LoVo (cell line): Measurements from ENCODE around the gene ASPDH.

Experiments
- DNase-seq: peaks from one replicate; pipeline ENCODE4 v3.0.0-alpha.2; 2016; ENCODE audit warnings: low spot score

The ASPDH gene

GRCh38 chr19:50514346-50515167, 844 bp upstream of the ASPDH start:
- DNase-seq = no peak

GRCh38 chr19:50512999-50513745, 541 bp downstream of the ASPDH start:
- DNase-seq = no peak

GRCh38 chr19:50512112-50512998, 1.4 kb downstream of the ASPDH start:
- DNase-seq = no peak

GRCh38 chr19:50511069-50511822, 2.5 kb downstream of the ASPDH start, which contains the start of gene JOSD2:
Gene JOSD2, minus strand, starts transcription at chr19:50511191. Its CDS starts 760 bp downstream, at chr19:50510431.
- DNase-seq = peak; percentile 99

- no peak for DNase-seq
These were observed 3.0 kb downstream of the ASPDH start for GRCh38 chr19:50510700-50511068.

GRCh38 chr19:50510121-50510670, 3.5 kb downstream of the ASPDH start:
- no peak for DNase-seq

- DNase-seq = no peak
These were observed 4.3 kb downstream of the ASPDH start for GRCh38 chr19:50509366-50509765.

- no peak for DNase-seq
These were observed 4.9 kb downstream of the ASPDH start for GRCh38 chr19:50508843-50509190.

GRCh38 chr19:50507376-50507775, 6.3 kb downstream of the ASPDH start:
- no peak for DNase-seq

GRCh38 chr19:50506700-50507099, 7.0 kb downstream of the ASPDH start:
- no peak for DNase-seq

GRCh38 chr19:50505856-50506611, 7.7 kb downstream of the ASPDH start:
- no peak for DNase-seq

- DNase-seq = no peak
These were observed 11.9 kb downstream of the ASPDH start for GRCh38 chr19:50501568-50502475.

- DNase-seq = no peak
These were observed 12.5 kb downstream of the ASPDH start for GRCh38 chr19:50501186-50501567.

GRCh38 chr19:50500753-50501151, 13.0 kb downstream of the ASPDH start:
- DNase-seq = no peak

GRCh38 chr19:50500060-50500752, 13.5 kb downstream of the ASPDH start:
- no peak for DNase-seq

- DNase-seq = no peak
These were observed 15.3 kb downstream of the ASPDH start for GRCh38 chr19:50498219-50499056.

GRCh38 chr19:50497022-50497405, 16.7 kb downstream of the ASPDH start:
- DNase-seq = no peak
